ENCODE data around the gene PSAPL1.

Gene PSAPL1

DNA sequence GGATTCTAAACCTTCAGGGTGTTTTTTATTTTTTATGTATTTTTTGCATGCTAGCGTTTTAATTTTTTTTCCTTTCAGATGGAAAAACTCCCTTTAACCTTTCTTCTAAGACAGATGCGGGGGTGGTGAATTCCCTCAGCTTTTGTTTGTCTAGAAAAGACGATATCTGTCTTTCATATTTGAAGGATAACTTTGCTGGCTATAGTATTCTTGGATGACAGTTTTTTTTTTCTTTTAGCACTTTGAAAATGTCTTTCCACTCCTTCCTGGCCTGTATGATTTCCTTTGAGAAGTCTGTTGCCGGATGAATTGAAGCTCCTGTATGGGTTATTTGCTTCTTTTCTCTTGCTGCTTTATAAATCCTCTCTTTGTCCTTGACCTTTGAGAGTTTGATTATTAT is 26.6 kb downstream of the PSAPL1 start:
- TF ChIP-seq, protein P1, sequence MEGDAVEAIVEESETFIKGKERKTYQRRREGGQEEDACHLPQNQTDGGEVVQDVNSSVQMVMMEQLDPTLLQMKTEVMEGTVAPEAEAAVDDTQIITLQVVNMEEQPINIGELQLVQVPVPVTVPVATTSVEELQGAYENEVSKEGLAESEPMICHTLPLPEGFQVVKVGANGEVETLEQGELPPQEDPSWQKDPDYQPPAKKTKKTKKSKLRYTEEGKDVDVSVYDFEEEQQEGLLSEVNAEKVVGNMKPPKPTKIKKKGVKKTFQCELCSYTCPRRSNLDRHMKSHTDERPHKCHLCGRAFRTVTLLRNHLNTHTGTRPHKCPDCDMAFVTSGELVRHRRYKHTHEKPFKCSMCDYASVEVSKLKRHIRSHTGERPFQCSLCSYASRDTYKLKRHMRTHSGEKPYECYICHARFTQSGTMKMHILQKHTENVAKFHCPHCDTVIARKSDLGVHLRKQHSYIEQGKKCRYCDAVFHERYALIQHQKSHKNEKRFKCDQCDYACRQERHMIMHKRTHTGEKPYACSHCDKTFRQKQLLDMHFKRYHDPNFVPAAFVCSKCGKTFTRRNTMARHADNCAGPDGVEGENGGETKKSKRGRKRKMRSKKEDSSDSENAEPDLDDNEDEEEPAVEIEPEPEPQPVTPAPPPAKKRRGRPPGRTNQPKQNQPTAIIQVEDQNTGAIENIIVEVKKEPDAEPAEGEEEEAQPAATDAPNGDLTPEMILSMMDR (IDR thresholded peaks at IDR 0.05; ENCODE audit: control extremely low read depth, extremely low read depth, low read depth, missing control alignments): no peak
- DNase-seq (ENCODE audit: extremely low spot score): no peak
- POLR2A ChIA-PET: no interaction called here
- CTCF ChIA-PET: no interaction called here

DNA sequence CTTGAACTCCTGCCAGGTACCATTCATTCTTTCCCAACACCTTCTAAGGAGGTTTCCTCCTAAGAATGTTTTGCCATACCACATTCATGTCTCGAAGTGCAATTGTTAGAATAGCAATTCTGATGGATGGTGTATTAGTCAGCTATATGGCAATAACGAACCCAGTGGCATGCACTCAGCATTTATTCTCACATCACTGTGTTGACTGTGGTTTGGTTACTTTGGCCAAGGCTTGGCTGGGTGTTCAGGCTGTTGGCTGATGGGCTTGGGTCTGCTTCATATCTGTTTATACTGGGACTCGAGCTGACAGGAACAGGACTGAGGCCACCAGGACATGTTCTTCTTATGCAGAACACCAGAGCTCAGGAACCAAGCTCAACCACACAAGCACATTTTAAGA is 31.7 kb downstream of the PSAPL1 start:
- no peak for DNase-seq (ENCODE audit: extremely low spot score)
- TF ChIP-seq, protein P1 (IDR thresholded peaks at IDR 0.05; ENCODE audit: control extremely low read depth, extremely low read depth, low read depth, missing control alignments): no peak
- POLR2A ChIA-PET: no interaction called here
- CTCF ChIA-PET: no interaction called here

- DNase-seq (ENCODE audit: extremely low spot score): no peak
- CTCF ChIA-PET: no interaction called here
- POLR2A ChIA-PET: no interaction called here
- TF ChIP-seq, protein P1 (IDR thresholded peaks at IDR 0.05; ENCODE audit: control extremely low read depth, extremely low read depth, low read depth, missing control alignments): no peak
Observed at GRCh38 chr4:7402526-7402925, 32.2 kb downstream of the PSAPL1 start.

GRCh38 chr4:7400671-7401298 is 33.9 kb downstream of the PSAPL1 start:
- CTCF ChIA-PET: no interaction called here
- POLR2A ChIA-PET: no interaction called here
- no peak for DNase-seq (ENCODE audit: extremely low spot score)
- TF ChIP-seq, protein P1 (IDR thresholded peaks at IDR 0.05; ENCODE audit: control extremely low read depth, extremely low read depth, low read depth, missing control alignments): no peak

GRCh38 chr4:7399440-7400234 is 35.1 kb downstream of the PSAPL1 start:
- no peak for DNase-seq (ENCODE audit: extremely low spot score)
- CTCF ChIA-PET: no interaction called here
- POLR2A ChIA-PET: no interaction called here
- TF ChIP-seq, protein P1 (IDR thresholded peaks at IDR 0.05; ENCODE audit: control extremely low read depth, extremely low read depth, low read depth, missing control alignments): no peak

DNA sequence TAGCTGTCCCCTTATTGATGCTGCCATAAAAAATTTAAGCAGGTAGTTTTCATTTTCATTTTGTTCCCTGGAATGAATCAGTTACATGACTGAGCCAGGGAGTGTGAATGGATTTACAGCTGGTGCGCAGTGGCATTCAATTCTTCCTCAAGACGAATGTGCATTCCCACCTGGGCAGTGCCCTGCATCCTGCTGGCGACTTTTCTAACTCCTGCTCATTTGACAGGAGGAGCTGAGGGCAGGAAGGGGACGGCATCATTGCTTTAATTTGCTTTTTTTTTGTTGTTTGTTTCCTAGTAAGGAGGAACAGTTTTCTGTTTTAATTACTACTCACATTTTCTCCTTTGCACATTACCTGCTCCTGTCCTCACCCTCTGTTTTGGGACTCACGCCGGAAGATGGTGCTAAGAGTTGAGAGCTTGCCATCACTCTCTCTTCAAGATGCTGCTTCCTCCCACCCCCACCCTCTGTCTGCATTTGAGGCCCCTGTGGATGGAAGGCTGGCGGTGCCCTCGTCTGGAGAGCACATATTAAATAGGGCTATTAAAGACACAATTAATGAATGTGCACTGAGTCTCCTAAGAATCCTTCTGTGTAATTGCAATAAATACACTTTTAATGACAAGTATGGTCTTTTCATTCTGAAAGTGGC is 35.8 kb downstream of the PSAPL1 start:
- POLR2A ChIA-PET: no interaction called here
- no peak for DNase-seq (ENCODE audit: extremely low spot score)
- CTCF ChIA-PET: no interaction called here
- TF ChIP-seq, protein P1 (IDR thresholded peaks at IDR 0.05; ENCODE audit: control extremely low read depth, extremely low read depth, low read depth, missing control alignments): no peak

All from GM10248 (cell line).